Activated naive CD4-positive, alpha-beta T cell treated with anti-CD3 and anti-CD28 coated beads, Interleukin-2, amount 10 ng/mL, durations not matched to agents 7 days and 5 days (primary cell): ENCODE data around the gene OR10R2.
A peak's percentile ranks its signal among the peaks of the same experiment; 100 is the strongest.

Experiments used
- CTCF ChIA-PET: fragments of 350-600 bp; sonication (Branson Sonifier 250); formaldehyde crosslinking; loops from one replicate; lab custom pipeline; 2021; ENCODE audit warnings: antibody characterized with exemption; lab: Charles Lee
- DNase-seq: peaks from one replicate; pipeline ENCODE4 v3.0.0-alpha.2; 2020
- H3K27ac Mint-ChIP-seq: one replicate; pipeline ENCODE4 v1.8.0; 2021; ENCODE audit warnings: mild to moderate bottlenecking, moderate library complexity, mixed read lengths
- H3K27me3 Mint-ChIP-seq: one replicate; pipeline ENCODE4 v1.8.0; 2021; ENCODE audit warnings: mild to moderate bottlenecking, mixed read lengths
- H3K36me3 Mint-ChIP-seq: one replicate; pipeline ENCODE4 v1.8.0; 2021; ENCODE audit warnings: mixed read lengths
- H3K4me1 Mint-ChIP-seq: one replicate; pipeline ENCODE4 v1.8.0; 2021; ENCODE audit warnings: mixed read lengths
- H3K4me3 Mint-ChIP-seq: one replicate; pipeline ENCODE4 v1.8.0; 2021; ENCODE audit warnings: mild to moderate bottlenecking, moderate library complexity, mixed read lengths
- H3K9me3 Mint-ChIP-seq: one replicate; pipeline ENCODE4 v1.8.0; 2021; ENCODE audit warnings: mixed read lengths

The OR10R2 gene

GRCh38 chr1:158506369-158506987 lies 34.5 kb downstream of the OR10R2 start:
- no peak overlapping the region for H3K27ac Mint-ChIP-seq

GRCh38 chr1:158507511-158507910 lies 35.5 kb downstream of the OR10R2 start:
- H3K27ac Mint-ChIP-seq, result no peak overlapping the region
- H3K4me1 Mint-ChIP-seq, result no peaks in the 10 kb centered on the region
- H3K27me3 Mint-ChIP-seq, result peaks cover 8% of the 10 kb centered on the region
- no peak for DNase-seq
- no peaks in the 10 kb centered on the region for H3K9me3 Mint-ChIP-seq
- H3K36me3 Mint-ChIP-seq, result no peaks in the 10 kb centered on the region
- H3K4me3 Mint-ChIP-seq, result no peak overlapping the region
- CTCF ChIA-PET, result interaction anchor here (1.0 to 1.1 kb wide), 3 partner anchors 561 to 625 kb away, joined by 3 to 4 read pairs (median 4); no protein-coding TSS in a partner anchor

More at GRCh38 chr1:158506369-158506987, 34.5 kb downstream of the OR10R2 start:
- CTCF ChIA-PET, result interaction anchor here (0.9 to 1.7 kb wide), 7 partner anchors 9 to 626 kb away, joined by 3 to 7 read pairs (median 4); no protein-coding TSS in a partner anchor
- Mint-ChIP-seq H3K27me3 (peaks cover 8% of the 10 kb centered on the region), H3K9me3 (no peaks in the 10 kb centered on the region), H3K4me3 (no peak overlapping the region), H3K36me3 (no peaks in the 10 kb centered on the region), H3K4me1 (no peaks in the 10 kb centered on the region)
- peak; percentile 56 for DNase-seq

GRCh38 chr1:158509471-158510156 lies 37.6 kb downstream of the OR10R2 start:
- CTCF ChIA-PET, result interaction anchor here (0.9 kb wide), 1 partner anchor 489 kb away, joined by 3 read pairs; no protein-coding TSS in a partner anchor
- Mint-ChIP-seq H3K4me1 (no peaks in the 10 kb centered on the region), H3K9me3 (no peaks in the 10 kb centered on the region), H3K27ac (no peak overlapping the region), H3K36me3 (no peaks in the 10 kb centered on the region), H3K4me3 (no peak overlapping the region), H3K27me3 (peaks cover 8% of the 10 kb centered on the region)
- DNase-seq, result no peak

- no peak for DNase-seq
- CTCF ChIA-PET, result no interaction called here
- Mint-ChIP-seq H3K9me3 (no peaks in the 10 kb centered on the region), H3K27me3 (peaks cover 10% of the 10 kb centered on the region), H3K4me1 (no peaks in the 10 kb centered on the region), H3K36me3 (no peaks in the 10 kb centered on the region), H3K4me3 (no peak overlapping the region), H3K27ac (no peak overlapping the region)
Observed at GRCh38 chr1:158516966-158517365, 44.9 kb downstream of the OR10R2 start.

GRCh38 chr1:158520021-158520420 lies 48.0 kb downstream of the OR10R2 start:
- peaks cover 20% of the 10 kb centered on the region for H3K27me3 Mint-ChIP-seq
- no peak overlapping the region for H3K4me3 Mint-ChIP-seq
- CTCF ChIA-PET, result no interaction called here
- H3K36me3 Mint-ChIP-seq, result no peaks in the 10 kb centered on the region
- H3K9me3 Mint-ChIP-seq, result no peaks in the 10 kb centered on the region
- DNase-seq, result no peak
- no peaks in the 10 kb centered on the region for H3K4me1 Mint-ChIP-seq
- no peak overlapping the region for H3K27ac Mint-ChIP-seq

- Mint-ChIP-seq H3K27ac (no peak overlapping the region), H3K4me1 (no peaks in the 10 kb centered on the region), H3K36me3 (no peaks in the 10 kb centered on the region), H3K4me3 (no peak overlapping the region), H3K9me3 (no peaks in the 10 kb centered on the region), H3K27me3 (peaks cover 20% of the 10 kb centered on the region)
- no peak for DNase-seq
- CTCF ChIA-PET, result interaction anchor here (1.6 kb wide), 1 partner anchor 317 kb away, joined by 4 read pairs; no protein-coding TSS in a partner anchor
Observed at GRCh38 chr1:158520955-158521665, 49.1 kb downstream of the OR10R2 start.

GRCh38 chr1:158521666-158522058 lies 49.6 kb downstream of the OR10R2 start:
- H3K36me3 Mint-ChIP-seq, result no peaks in the 10 kb centered on the region
- H3K4me3 Mint-ChIP-seq, result no peak overlapping the region
- H3K27me3 Mint-ChIP-seq, result peaks cover 20% of the 10 kb centered on the region
- H3K9me3 Mint-ChIP-seq, result no peaks in the 10 kb centered on the region
- no peak for DNase-seq
- H3K27ac Mint-ChIP-seq, result no peak overlapping the region
- CTCF ChIA-PET, result interaction anchor here (1.6 kb wide), 1 partner anchor 317 kb away, joined by 4 read pairs; no protein-coding TSS in a partner anchor
- H3K4me1 Mint-ChIP-seq, result no peaks in the 10 kb centered on the region

GRCh38 chr1:158527190-158527815 lies 55.3 kb downstream of the OR10R2 start:
- Mint-ChIP-seq H3K27ac (no peak overlapping the region), H3K9me3 (no peaks in the 10 kb centered on the region), H3K4me3 (no peak overlapping the region), H3K36me3 (no peaks in the 10 kb centered on the region), H3K4me1 (no peaks in the 10 kb centered on the region), H3K27me3 (peaks cover 12% of the 10 kb centered on the region)
- no peak for DNase-seq
- CTCF ChIA-PET, result interaction anchor here (0.6 to 2.2 kb wide), 4 partner anchors 8 to 1593 kb away, joined by 3 to 10 read pairs (median 4); no protein-coding TSS in a partner anchor
